HG03103 (cell line): ENCODE data around the gene HTR4.

Experiments used
- ATAC-seq: cut with Tn5 transposase; IDR thresholded peaks from one replicate; pipeline ENCODE4 v1.9.1; 2021; ENCODE audit warnings: low read depth; ENCODE audit not compliant: unreplicated experiment

Gene HTR4

GRCh38 chr5:148666353-148666752 is 12.0 kb upstream of the HTR4 start:
- ATAC-seq = no peak

- ATAC-seq = no peak
Observed at GRCh38 chr5:148665431-148665830, 11.1 kb upstream of the HTR4 start.

- ATAC-seq = no peak
Observed at GRCh38 chr5:148663509-148663908, 9.2 kb upstream of the HTR4 start.

- no peak for ATAC-seq
Observed at GRCh38 chr5:148660346-148660660, 6.0 kb upstream of the HTR4 start.

- no peak for ATAC-seq
Observed at GRCh38 chr5:148659641-148660345, 5.5 kb upstream of the HTR4 start.

- ATAC-seq = no peak
Observed at GRCh38 chr5:148653291-148653835, 964 bp downstream of the HTR4 start.

- no peak for ATAC-seq
Observed at GRCh38 chr5:148651528-148651927, 2.8 kb downstream of the HTR4 start.

- no peak for ATAC-seq
Observed at GRCh38 chr5:148645527-148645926, 8.8 kb downstream of the HTR4 start.

- ATAC-seq = no peak
Observed at GRCh38 chr5:148641735-148642134, 12.6 kb downstream of the HTR4 start.

- no peak for ATAC-seq
Observed at GRCh38 chr5:148640471-148640870, 13.9 kb downstream of the HTR4 start.

GRCh38 chr5:148639081-148639480 is 15.2 kb downstream of the HTR4 start:
- ATAC-seq = no peak

- ATAC-seq = no peak
Observed at GRCh38 chr5:148636353-148636752, 18.0 kb downstream of the HTR4 start.

GRCh38 chr5:148635321-148636083 is 18.8 kb downstream of the HTR4 start:
- ATAC-seq = no peak

- no peak for ATAC-seq
Observed at GRCh38 chr5:148633067-148633377, 21.3 kb downstream of the HTR4 start.

GRCh38 chr5:148632255-148633066 is 21.9 kb downstream of the HTR4 start:
- no peak for ATAC-seq

GRCh38 chr5:148626986-148627385 is 27.3 kb downstream of the HTR4 start:
- ATAC-seq = no peak

GRCh38 chr5:148626081-148626613 is 28.2 kb downstream of the HTR4 start:
- no peak for ATAC-seq

- no peak for ATAC-seq
Observed at GRCh38 chr5:148625250-148625649, 29.1 kb downstream of the HTR4 start.

GRCh38 chr5:148623741-148624140 is 30.6 kb downstream of the HTR4 start:
- no peak for ATAC-seq

- no peak for ATAC-seq
Observed at GRCh38 chr5:148623101-148623500, 31.2 kb downstream of the HTR4 start.

GRCh38 chr5:148620696-148621095 is 33.6 kb downstream of the HTR4 start:
- peak; percentile 77 for ATAC-seq
